Ectodermal cell (in vitro differentiated cells): ENCODE data around the gene CHAF1B.
"Not testable (repeated sequence)": the region's sequence is repeated elsewhere in the genome, so short reads cannot be mapped to it uniquely, and the experiment has no call there.

Experiments
- H3K27ac ChIP-seq: 2 replicates; pipeline ENCODE4 v1.7.0; 2013; ENCODE audit warnings: mild to moderate bottlenecking, low read depth, low read length; ENCODE audit not compliant: insufficient read depth, poor library complexity, severe bottlenecking
- H3K27me3 ChIP-seq: 2 replicates; pipeline ENCODE4 v1.7.0; 2013; ENCODE audit warnings: mild to moderate bottlenecking, low read length; ENCODE audit not compliant: insufficient read depth, control insufficient read depth, poor library complexity, severe bottlenecking
- H3K36me3 ChIP-seq: one replicate; pipeline ENCODE4 v1.7.0; 2013; ENCODE audit warnings: low read length; ENCODE audit not compliant: control insufficient read depth, insufficient read depth
- H3K4me1 ChIP-seq: one replicate; pipeline ENCODE4 v1.7.0; 2013; ENCODE audit warnings: low read length; ENCODE audit not compliant: control insufficient read depth, insufficient read depth
- H3K4me3 ChIP-seq: 2 replicates; pipeline ENCODE4 v1.7.0; 2013; ENCODE audit warnings: low read depth, low read length, control low read depth; ENCODE audit not compliant: insufficient read depth
- H3K9me3 ChIP-seq: 2 replicates; pipeline ENCODE4 v1.7.0; 2013; ENCODE audit warnings: mild to moderate bottlenecking, low read length, moderate library complexity; ENCODE audit not compliant: control insufficient read depth
- WGBS, 2 experiments: methylation state at CpG; one replicate each; pipeline ENCODE4 v1.1.7; 2013; ENCODE audit warnings: missing lambda C conversion rate in 2 of 2; 5-methylcytosine and 5-hydroxymethylcytosine counted together

The CHAF1B gene

GRCh38 chr21:36354918-36355680, 30.1 kb upstream of the CHAF1B start:
- Histone ChIP-seq H3K4me3 (no peak overlapping the region), H3K36me3 (peaks cover 23% of the 10 kb centered on the region), H3K27ac (no peak overlapping the region), H3K4me1 (no peaks in the 10 kb centered on the region), H3K27me3 (no peaks in the 10 kb centered on the region), H3K9me3 (no peaks in the 10 kb centered on the region)
- WGBS, 2 experiments, result 95 to 97% methylated on average over 5 of the region's 5 CpGs

- H3K9me3 ChIP-seq, result no peaks in the 10 kb centered on the region
- no peaks in the 10 kb centered on the region for H3K27me3 ChIP-seq
- WGBS, 2 experiments, result 97 to 100% methylated on average over 2 of the region's 2 CpGs
- no peak overlapping the region for H3K27ac ChIP-seq
- no peak overlapping the region for H3K4me3 ChIP-seq
- no peaks in the 10 kb centered on the region for H3K4me1 ChIP-seq
- H3K36me3 ChIP-seq, result peaks cover 28% of the 10 kb centered on the region
These were observed 29.3 kb upstream of the CHAF1B start for GRCh38 chr21:36355868-36356267.

- H3K36me3 ChIP-seq, result peaks cover 42% of the 10 kb centered on the region
- no peaks in the 10 kb centered on the region for H3K27me3 ChIP-seq
- H3K4me1 ChIP-seq, result no peaks in the 10 kb centered on the region
- 91 to 97% methylated on average over 2 of the region's 2 CpGs for WGBS, 2 experiments
- H3K9me3 ChIP-seq, result no peaks in the 10 kb centered on the region
- no peak overlapping the region for H3K4me3 ChIP-seq
- no peak overlapping the region for H3K27ac ChIP-seq
These were observed 26.0 kb upstream of the CHAF1B start for GRCh38 chr21:36359185-36359584.

GRCh38 chr21:36369064-36369685, 16.0 kb upstream of the CHAF1B start:
- no peak overlapping the region for H3K4me3 ChIP-seq
- H3K27me3 ChIP-seq, result no peaks in the 10 kb centered on the region
- no peak overlapping the region for H3K27ac ChIP-seq
- no peaks in the 10 kb centered on the region for H3K4me1 ChIP-seq
- peaks cover 54% of the 10 kb centered on the region for H3K36me3 ChIP-seq
- WGBS, 2 experiments, result 97 to 98% methylated on average over 7 of the region's 7 CpGs
- no peaks in the 10 kb centered on the region for H3K9me3 ChIP-seq

- Histone ChIP-seq H3K9me3 (no peaks in the 10 kb centered on the region), H3K4me3 (no peak overlapping the region), H3K36me3 (peaks cover 18% of the 10 kb centered on the region), H3K27me3 (no peaks in the 10 kb centered on the region), H3K27ac (no peak overlapping the region), H3K4me1 (no peaks in the 10 kb centered on the region)
These were observed 9.2 kb upstream of the CHAF1B start for GRCh38 chr21:36375994-36376393.

- no peaks in the 10 kb centered on the region for H3K9me3 ChIP-seq
- no peak overlapping the region for H3K4me3 ChIP-seq
- H3K36me3 ChIP-seq, result peaks cover 7% of the 10 kb centered on the region
- WGBS, 2 experiments, result 95 to 97% methylated on average over 7 of the region's 7 CpGs
- H3K27ac ChIP-seq, result no peak overlapping the region
- no peaks in the 10 kb centered on the region for H3K27me3 ChIP-seq
- H3K4me1 ChIP-seq, result no peaks in the 10 kb centered on the region
These were observed 7.8 kb upstream of the CHAF1B start for GRCh38 chr21:36377391-36377842.

- WGBS, 2 experiments, result 92 to 96% methylated on average over 5 to 6 of the region's 6 CpGs
- no peak overlapping the region for H3K4me3 ChIP-seq
- no peak overlapping the region for H3K27ac ChIP-seq
- H3K9me3 ChIP-seq, result no peaks in the 10 kb centered on the region
- H3K36me3 ChIP-seq, result peaks cover 5% of the 10 kb centered on the region
- no peaks in the 10 kb centered on the region for H3K27me3 ChIP-seq
- H3K4me1 ChIP-seq, result no peaks in the 10 kb centered on the region
These were observed 5.9 kb upstream of the CHAF1B start for GRCh38 chr21:36379251-36379650.

- Histone ChIP-seq H3K36me3 (peaks cover 5% of the 10 kb centered on the region), H3K4me1 (no peaks in the 10 kb centered on the region), H3K27ac (no peak overlapping the region), H3K9me3 (no peaks in the 10 kb centered on the region), H3K4me3 (no peak overlapping the region), H3K27me3 (peaks cover 3% of the 10 kb centered on the region)
- WGBS, 2 experiments, result 93 to 94% methylated on average over 9 of the region's 9 CpGs
These were observed 3.2 kb upstream of the CHAF1B start for GRCh38 chr21:36381841-36382589.

- not testable (repeated sequence) for H3K4me3 ChIP-seq, H3K27ac ChIP-seq
- 89 to 92% methylated on average over 10 of the region's 10 CpGs for WGBS, 2 experiments
These were observed 2.5 kb upstream of the CHAF1B start for GRCh38 chr21:36382722-36383121.

GRCh38 chr21:36384885-36385232, 333 bp upstream of the CHAF1B start:
- 57 to 61% methylated on average over 7 to 8 of the region's 8 CpGs for WGBS, 2 experiments
- H3K27ac ChIP-seq, result no peak overlapping the region
- H3K9me3 ChIP-seq, result no peaks in the 10 kb centered on the region
- no peak overlapping the region for H3K4me3 ChIP-seq
- H3K4me1 ChIP-seq, result no peaks in the 10 kb centered on the region
- peaks cover 3% of the 10 kb centered on the region for H3K27me3 ChIP-seq
- H3K36me3 ChIP-seq, result no peaks in the 10 kb centered on the region

More at GRCh38 chr21:36382722-36383121, 2.5 kb upstream of the CHAF1B start:
- H3K27me3 ChIP-seq, H3K9me3 ChIP-seq, H3K36me3 ChIP-seq, H3K4me1 ChIP-seq: not testable (repeated sequence)
